ENCODE measurements around the gene OPRL1.

The OPRL1 gene

GRCh38 chr20:64137598-64138031 is 57.7 kb downstream of the OPRL1 start:
- ATAC-seq: no peak
- no peak overlapping the region for H3K4me3 Mint-ChIP-seq
- no peak overlapping the region for H3K27ac Mint-ChIP-seq
- no peaks in the 10 kb centered on the region for H3K4me1 Mint-ChIP-seq
- no peak for DNase-seq (ENCODE audit: low spot score in 2 of 2)
- no peaks in the 10 kb centered on the region for H3K9me3 Mint-ChIP-seq
- no peaks in the 10 kb centered on the region for H3K36me3 Mint-ChIP-seq

- no peak for DNase-seq (ENCODE audit: low spot score in 2 of 2)
- H3K27ac Mint-ChIP-seq: no peak overlapping the region
- H3K4me1 Mint-ChIP-seq: no peaks in the 10 kb centered on the region
- no peaks in the 10 kb centered on the region for H3K36me3 Mint-ChIP-seq
- no peaks in the 10 kb centered on the region for H3K9me3 Mint-ChIP-seq
- no peak overlapping the region for H3K4me3 Mint-ChIP-seq
- no peak for ATAC-seq
Measured at GRCh38 chr20:64138276-64138815, 58.5 kb downstream of the OPRL1 start.

DNA sequence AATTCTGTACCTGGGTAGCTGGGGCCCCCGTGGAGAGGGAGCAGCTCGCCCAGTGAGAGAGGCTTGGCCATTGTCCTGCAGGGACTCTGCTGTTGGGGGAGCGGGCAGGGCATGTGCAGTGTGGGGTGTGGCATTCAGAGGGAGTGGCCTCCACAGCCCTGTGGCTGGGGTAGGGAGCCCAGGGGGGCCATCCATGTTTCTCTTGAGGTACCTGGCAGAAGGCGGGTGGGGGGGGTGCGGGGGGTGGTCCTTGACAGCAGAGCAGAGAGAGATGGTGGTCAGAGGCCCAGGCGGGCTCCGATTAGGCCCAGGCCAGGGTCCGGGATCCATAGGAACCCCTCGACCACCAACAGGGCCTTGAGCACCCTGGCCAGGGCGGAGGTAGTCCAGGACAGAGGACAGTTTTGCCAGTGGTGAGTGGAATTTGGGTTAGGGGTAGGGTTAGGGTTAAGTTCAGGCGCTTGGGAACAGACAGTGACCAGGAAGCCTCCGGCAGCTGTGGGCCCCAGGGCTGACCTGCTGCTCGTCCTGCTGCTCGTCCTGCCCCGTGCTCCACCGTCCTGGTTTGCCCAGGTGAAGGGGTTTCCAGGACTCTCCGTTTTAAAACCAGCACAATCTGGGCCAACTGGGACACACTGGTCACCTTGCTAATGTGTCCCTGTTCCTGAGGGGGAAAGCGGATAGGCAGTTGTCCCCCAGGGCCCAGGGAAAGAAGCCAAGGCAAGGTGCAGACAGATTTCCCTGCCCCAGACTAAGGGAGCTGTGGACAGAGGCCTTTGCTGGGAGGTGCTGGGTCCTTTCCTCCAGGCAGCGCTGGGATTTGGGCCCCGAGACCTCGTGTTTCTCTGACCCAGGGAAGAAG is 59.5 kb downstream of the OPRL1 start:
- Mint-ChIP-seq H3K36me3 (no peaks in the 10 kb centered on the region), H3K9me3 (peaks cover 4% of the 10 kb centered on the region), H3K4me3 (no peak overlapping the region), H3K27ac (no peak overlapping the region), H3K4me1 (no peaks in the 10 kb centered on the region)
- ATAC-seq (no peak), DNase-seq (ENCODE audit: low spot score in 2 of 2) (no peak)

DNA sequence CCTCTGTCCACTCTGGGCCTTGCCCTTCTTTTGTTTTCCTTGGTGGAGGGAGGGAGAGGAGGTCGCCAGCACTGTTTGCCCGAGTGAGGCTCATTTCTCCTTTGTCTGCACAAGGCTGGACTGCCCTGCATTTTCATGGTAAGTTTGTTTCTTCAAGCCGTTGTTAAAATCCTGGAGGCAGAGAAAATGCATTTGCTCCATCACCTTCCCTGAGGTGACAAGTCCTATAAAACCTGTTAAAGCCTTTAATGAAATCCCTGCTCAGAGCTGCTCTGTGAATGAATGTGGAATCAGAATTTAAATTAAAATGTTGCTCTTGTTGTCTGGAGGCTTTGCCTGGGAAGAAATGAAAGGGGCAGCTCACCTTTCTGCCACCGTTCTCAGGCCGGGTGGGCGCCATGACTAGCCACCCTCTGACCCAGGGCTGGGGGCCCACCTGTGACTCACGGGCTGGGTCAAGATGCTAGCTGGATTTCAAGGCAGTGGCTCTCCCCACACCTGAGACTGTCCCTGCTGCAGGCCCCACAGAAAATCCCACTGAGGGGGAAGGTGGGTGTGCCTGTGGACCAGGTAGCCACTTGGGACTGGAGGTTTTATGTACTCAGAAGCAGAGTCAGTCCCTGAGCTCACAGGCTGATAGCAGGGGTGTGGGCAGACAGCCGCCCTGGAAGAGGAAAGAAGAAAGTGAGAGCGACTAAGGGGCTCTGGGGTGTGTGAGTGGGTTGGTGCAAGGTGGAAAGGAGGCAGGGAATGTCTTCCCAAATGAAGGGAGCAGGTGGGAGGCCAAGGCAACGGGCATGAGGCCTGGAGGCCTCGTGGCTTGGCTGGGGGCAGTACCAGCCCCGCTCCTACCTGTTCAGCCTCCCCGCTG is 60.4 kb downstream of the OPRL1 start:
- no peak overlapping the region for H3K4me3 Mint-ChIP-seq
- no peak for DNase-seq (ENCODE audit: low spot score in 2 of 2)
- no peak for ATAC-seq
- H3K27ac Mint-ChIP-seq: no peak overlapping the region
- H3K9me3 Mint-ChIP-seq: peaks cover 10% of the 10 kb centered on the region
- no peaks in the 10 kb centered on the region for H3K36me3 Mint-ChIP-seq
- H3K4me1 Mint-ChIP-seq: no peaks in the 10 kb centered on the region

DNA sequence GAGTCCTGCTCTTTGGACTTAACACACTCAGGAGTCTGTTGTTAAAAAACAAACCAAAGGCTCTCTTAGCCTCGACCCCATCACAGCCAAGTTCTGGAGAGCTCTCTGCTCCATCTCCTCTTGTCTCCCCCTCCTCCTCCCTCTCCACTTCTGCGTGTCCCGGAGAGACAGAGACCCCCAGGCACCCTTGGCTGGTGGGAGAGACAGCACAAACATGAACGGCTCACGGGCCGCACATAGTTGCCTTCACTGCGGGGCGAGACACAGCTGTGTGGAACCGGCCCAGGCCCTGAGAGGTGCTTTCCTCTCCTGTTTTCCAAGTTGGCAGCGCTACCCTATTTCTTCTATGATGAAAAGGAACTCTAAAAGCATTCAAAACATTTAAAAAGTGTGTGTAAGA is 61.1 kb downstream of the OPRL1 start:
- ATAC-seq (no peak), DNase-seq (ENCODE audit: low spot score in 2 of 2) (no peak)
- Mint-ChIP-seq H3K27ac (no peak overlapping the region), H3K36me3 (no peaks in the 10 kb centered on the region), H3K4me1 (no peaks in the 10 kb centered on the region), H3K4me3 (no peak overlapping the region), H3K9me3 (peaks cover 10% of the 10 kb centered on the region)

DNA sequence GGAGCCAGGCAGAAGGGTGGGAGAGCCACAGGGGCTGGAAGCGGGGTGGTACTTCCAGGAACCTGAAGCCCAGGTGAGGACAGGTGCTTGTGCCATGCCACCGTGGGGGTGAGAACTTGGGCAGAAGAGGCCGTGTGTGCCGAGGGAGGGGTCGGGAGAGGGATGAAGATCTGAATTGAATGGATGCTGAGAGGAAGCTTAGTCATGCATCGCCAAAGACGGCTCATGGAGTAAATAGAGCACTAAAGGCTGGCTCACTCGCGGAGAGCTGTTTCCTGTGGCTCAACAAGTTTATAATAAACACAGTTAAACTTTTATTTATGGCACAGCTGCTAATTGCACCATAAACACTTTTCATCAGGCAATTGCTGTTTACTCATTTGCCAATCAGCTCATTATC is 62.7 kb downstream of the OPRL1 start:
- DNase-seq (ENCODE audit: low spot score in 2 of 2) (no peak), ATAC-seq (no peak)
- peaks cover 10% of the 10 kb centered on the region for H3K9me3 Mint-ChIP-seq
- H3K27ac Mint-ChIP-seq: no peak overlapping the region
- no peaks in the 10 kb centered on the region for H3K36me3 Mint-ChIP-seq
- H3K4me1 Mint-ChIP-seq: no peaks in the 10 kb centered on the region
- no peak overlapping the region for H3K4me3 Mint-ChIP-seq

- Mint-ChIP-seq H3K4me3 (no peak overlapping the region), H3K27ac (no peak overlapping the region), H3K36me3 (no peaks in the 10 kb centered on the region), H3K4me1 (no peaks in the 10 kb centered on the region), H3K9me3 (peaks cover 10% of the 10 kb centered on the region)
- ATAC-seq (no peak), DNase-seq (ENCODE audit: low spot score in 2 of 2) (no peak)
Measured at GRCh38 chr20:64143018-64143801, 63.3 kb downstream of the OPRL1 start.

DNA sequence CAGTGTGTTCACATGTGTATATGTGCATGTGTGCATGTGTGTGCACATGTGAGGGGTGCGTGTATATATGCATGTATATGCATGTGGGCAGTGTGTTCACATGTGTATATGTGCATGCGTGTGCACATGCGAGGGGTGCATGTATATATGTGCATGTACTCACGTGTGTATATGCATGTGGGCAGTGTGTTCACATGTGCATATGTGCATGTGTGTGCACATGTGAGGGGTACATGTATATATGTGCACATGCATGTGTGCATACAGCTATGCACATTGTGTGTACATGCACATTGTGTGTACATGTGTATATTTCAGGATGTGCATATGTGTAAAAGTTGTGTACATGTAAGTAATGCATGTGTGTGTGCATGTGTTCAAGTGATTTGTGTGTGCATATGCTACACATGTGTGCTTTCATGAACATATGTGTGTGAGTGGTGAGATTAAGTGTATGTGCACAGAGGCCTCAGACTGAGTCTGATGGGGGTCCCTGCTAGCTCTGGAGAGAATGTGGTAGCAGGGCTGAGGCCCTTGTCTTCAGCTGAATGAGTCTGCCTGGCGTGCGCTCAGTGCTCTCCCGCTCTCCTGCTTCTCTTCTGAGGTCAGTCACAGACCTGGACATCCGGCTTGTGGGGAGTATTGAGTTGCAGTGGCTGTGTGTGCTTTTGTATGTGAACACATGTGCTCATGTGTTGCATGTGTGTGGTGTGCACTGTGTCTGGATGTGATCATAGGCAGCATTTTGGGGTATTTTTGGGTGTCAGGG is 64.4 kb downstream of the OPRL1 start:
- DNase-seq (ENCODE audit: low spot score in 2 of 2) (no peak), ATAC-seq (no peak)
- H3K36me3 Mint-ChIP-seq: no peaks in the 10 kb centered on the region
- H3K27ac Mint-ChIP-seq: no peak overlapping the region
- no peaks in the 10 kb centered on the region for H3K4me1 Mint-ChIP-seq
- H3K9me3 Mint-ChIP-seq: peaks cover 10% of the 10 kb centered on the region
- H3K4me3 Mint-ChIP-seq: no peak overlapping the region

DNA sequence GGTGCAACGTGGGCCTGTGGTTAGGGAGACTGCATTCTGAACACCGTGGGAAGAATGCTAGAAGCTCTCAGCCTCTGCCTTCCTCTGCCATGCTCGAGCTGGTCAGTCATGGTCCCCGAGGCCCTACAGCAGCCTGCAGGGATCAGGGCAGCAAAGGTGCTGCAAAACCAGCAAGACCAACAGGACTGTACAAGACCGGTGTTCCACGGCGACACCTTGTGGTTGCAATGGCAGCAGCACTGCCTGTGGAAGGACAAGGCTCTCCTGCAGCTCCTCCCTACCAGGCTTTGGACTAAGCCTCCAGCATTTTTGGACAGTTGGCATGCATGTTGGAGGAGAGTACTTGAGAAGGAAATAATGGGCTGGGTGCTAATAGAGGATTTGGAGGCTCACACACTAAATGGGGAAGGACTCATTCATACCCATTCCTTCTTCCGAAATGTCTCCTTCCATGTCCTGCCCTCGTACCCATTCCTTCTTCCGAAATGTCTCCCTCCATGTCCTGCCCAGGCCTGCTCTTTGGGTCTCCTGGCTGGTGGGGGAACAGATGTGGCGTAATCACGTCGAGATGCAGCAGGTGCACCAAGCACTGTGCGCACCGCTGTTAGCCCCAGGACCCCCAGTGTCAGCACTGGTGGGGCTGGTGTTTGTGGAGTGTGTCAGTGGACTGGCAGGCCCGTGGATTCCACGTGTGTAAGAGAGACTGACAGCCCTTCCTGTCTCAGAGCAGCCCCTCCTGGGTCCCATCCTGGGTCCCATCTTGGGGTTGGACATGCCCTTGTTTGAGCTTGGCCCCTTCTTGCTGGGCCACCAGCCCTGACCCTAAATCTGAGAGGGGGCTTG is 65.8 kb downstream of the OPRL1 start:
- DNase-seq (ENCODE audit: low spot score in 2 of 2) (no peak), ATAC-seq (no peak)
- peaks cover 10% of the 10 kb centered on the region for H3K9me3 Mint-ChIP-seq
- H3K36me3 Mint-ChIP-seq: no peaks in the 10 kb centered on the region
- H3K4me3 Mint-ChIP-seq: no peak overlapping the region
- no peak overlapping the region for H3K27ac Mint-ChIP-seq
- H3K4me1 Mint-ChIP-seq: no peaks in the 10 kb centered on the region

DNA sequence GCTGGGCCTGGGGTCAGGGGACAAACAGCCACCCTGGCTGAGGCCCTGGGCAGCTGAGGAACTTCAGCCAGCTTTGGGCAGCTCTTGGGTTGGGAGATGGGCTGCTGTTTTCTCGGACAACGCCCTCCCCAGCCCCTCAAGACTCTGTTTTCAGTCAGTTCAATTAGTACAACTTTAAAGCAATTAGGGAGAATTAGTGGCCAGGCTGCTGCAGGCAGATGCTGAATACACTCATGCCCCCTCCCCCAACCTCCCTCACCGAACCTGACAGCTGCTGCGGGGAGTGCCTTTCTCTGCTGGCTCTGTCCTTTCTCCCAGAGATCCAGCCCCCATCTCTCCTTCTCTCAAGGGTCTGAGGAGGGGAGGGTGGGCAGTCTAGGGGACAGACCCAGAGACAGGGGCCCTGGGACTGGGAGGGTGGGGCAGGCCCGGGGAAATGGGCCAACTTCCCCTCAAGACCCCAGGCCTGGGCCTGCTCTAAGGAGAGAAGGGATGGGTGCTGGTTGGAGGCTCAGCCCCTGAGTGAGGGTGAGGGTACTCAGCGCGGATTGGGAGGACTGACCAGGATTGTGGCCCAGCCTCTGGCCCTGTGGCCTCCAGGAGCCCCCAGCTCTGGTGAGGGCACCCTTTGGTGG is 66.5 kb downstream of the OPRL1 start:
- ATAC-seq (no peak), DNase-seq (ENCODE audit: low spot score in 2 of 2) (no peak)
- Mint-ChIP-seq H3K36me3 (no peaks in the 10 kb centered on the region), H3K4me3 (no peak overlapping the region), H3K27ac (no peak overlapping the region), H3K4me1 (no peaks in the 10 kb centered on the region), H3K9me3 (peaks cover 10% of the 10 kb centered on the region)

- no peaks in the 10 kb centered on the region for H3K4me1 Mint-ChIP-seq
- DNase-seq (ENCODE audit: low spot score in 2 of 2): no peak
- no peaks in the 10 kb centered on the region for H3K36me3 Mint-ChIP-seq
- no peak overlapping the region for H3K4me3 Mint-ChIP-seq
- no peak overlapping the region for H3K27ac Mint-ChIP-seq
- H3K9me3 Mint-ChIP-seq: peaks cover 10% of the 10 kb centered on the region
- ATAC-seq: no peak
Measured at GRCh38 chr20:64146936-64147477, 67.1 kb downstream of the OPRL1 start.

GRCh38 chr20:64148581-64148980 is 68.7 kb downstream of the OPRL1 start:
- Mint-ChIP-seq H3K9me3 (peaks cover 10% of the 10 kb centered on the region), H3K4me3 (no peak overlapping the region), H3K4me1 (peaks cover 3% of the 10 kb centered on the region), H3K36me3 (no peaks in the 10 kb centered on the region), H3K27ac (no peak overlapping the region)
- DNase-seq (ENCODE audit: low spot score in 2 of 2) (no peak), ATAC-seq (no peak)

GRCh38 chr20:64149141-64149540 is 69.3 kb downstream of the OPRL1 start:
- Mint-ChIP-seq H3K27ac (no peak overlapping the region), H3K9me3 (peaks cover 9% of the 10 kb centered on the region), H3K4me1 (peaks cover 4% of the 10 kb centered on the region), H3K36me3 (no peaks in the 10 kb centered on the region), H3K4me3 (no peak overlapping the region)
- ATAC-seq (no peak), DNase-seq (ENCODE audit: low spot score in 2 of 2) (no peak)
